GM12878 (cell line): ENCODE results near the gene ZSWIM6. TPM values are rescaled to one million over a fixed set of nuclear protein-coding genes. Genes with fewer than 3 reads are reported as not detected.

Source experiments
- ATAC-seq: fragments of 200-7000 bp; cut with Tn5 transposase; 3 replicates; pipeline ENCODE4 v1.9.1; 2020; ENCODE audit warnings: mild to moderate bottlenecking, moderate library complexity
- BruUV-seq: library from RNA; stranded (reverse); fragments of 400-500 nt; replicated peaks from 2 replicates; lab custom pipeline; 2021; lab: Mats Ljungman, UMichigan
- CTCF ChIA-PET: fragments of 300-600 bp; sonication (Branson Sonifier 250); formaldehyde crosslinking; extraction: SDS; loops from one replicate; lab custom pipeline; 2021; ENCODE audit warnings: inconsistent platforms; lab: Yijun Ruan, JAX
- POLR2A ChIA-PET: fragments of 350-600 bp; formaldehyde crosslinking; extraction: SDS; loops from one replicate; lab custom pipeline; 2021; ENCODE audit warnings: inconsistent platforms; lab: Charles Lee
- RAD21 ChIA-PET: fragments of 300-600 bp; sonication (Branson Sonifier 250); formaldehyde crosslinking; loops from one replicate; lab custom pipeline; 2023; ENCODE audit warnings: antibody characterized with exemption; ENCODE audit not compliant: unreplicated experiment; lab: Charles Lee
- SMC1A ChIA-PET: fragments of 300-600 bp; sonication (Branson Sonifier 250); formaldehyde crosslinking; loops from one replicate; lab custom pipeline; 2023; ENCODE audit not compliant: unreplicated experiment, uncharacterized antibody; lab: Charles Lee
- DNase-seq: peaks from one replicate; pipeline ENCODE4 v3.0.0-alpha.2; 2011; ENCODE audit warnings: low read depth, low spot score
- FAIRE-seq: peaks from 3 replicates; lab custom pipeline; 2011; peaks lifted over from hg19 to GRCh38; lab: Jason Lieb, UNC
- H2AFZ ChIP-seq: 2 replicates; pipeline ENCODE4 v1.6.0; 2011; ENCODE audit warnings: low read depth, low read length, control low read depth; ENCODE audit not compliant: control insufficient read depth
- H3K27ac ChIP-seq: 2 replicates; pipeline ENCODE4 v1.5.1; 2011; ENCODE audit warnings: control low read depth; ENCODE audit not compliant: control insufficient read depth, insufficient read depth
- H3K27me3 ChIP-seq, 2 experiments: replicated peaks in 1 of 2; 2 replicates each; pipeline versions ENCODE4 v1.6.0 to v1.6.1; 2011; ENCODE audit warnings: low read length in 1 of 2; ENCODE audit not compliant: control insufficient read depth in 2 of 2, insufficient read depth in 2 of 2
- H3K36me3 ChIP-seq, 2 experiments: 2 replicates each; pipeline ENCODE4 v1.5.1; 2011; ENCODE audit warnings: low read length in 1 of 2; ENCODE audit not compliant: control insufficient read depth in 2 of 2, insufficient read depth in 2 of 2
- H3K4me1 ChIP-seq: 2 replicates; pipeline ENCODE4 v1.6.1; 2011; ENCODE audit warnings: mild to moderate bottlenecking, low read length, moderate library complexity, mixed read lengths; ENCODE audit not compliant: control insufficient read depth, insufficient read depth
- H3K4me2 ChIP-seq: 2 replicates; pipeline ENCODE4 v1.6.0; 2011; ENCODE audit warnings: control low read depth; ENCODE audit not compliant: control insufficient read depth, insufficient read depth
- H3K4me3 ChIP-seq: fragments of 200-600 bp; sonication (generic); 2 replicates; pipeline ENCODE4 v1.5.1; 2016
- H3K79me2 ChIP-seq: 2 replicates; pipeline ENCODE4 v1.6.0; 2011; ENCODE audit warnings: low read length; ENCODE audit not compliant: control insufficient read depth, insufficient read depth
- H3K9ac ChIP-seq: 2 replicates; pipeline ENCODE4 v1.8.0; 2011; ENCODE audit warnings: low read length, control low read depth, mixed read lengths; ENCODE audit not compliant: control insufficient read depth, insufficient read depth
- H3K9me3 ChIP-seq: replicated peaks from 3 replicates; pipeline ENCODE4 v1.5.1; 2011; ENCODE audit warnings: mild to moderate bottlenecking, low read length; ENCODE audit not compliant: control insufficient read depth, insufficient read depth
- H4K20me1 ChIP-seq: 2 replicates; pipeline ENCODE4 v1.6.0; 2011; ENCODE audit not compliant: control insufficient read depth, insufficient read depth
- ATF7 ChIP-seq: fragments of 450-650 bp; IDR thresholded peaks from 2 replicates; pipeline ENCODE4 v1.6.1; 2016; ENCODE audit warnings: low read depth, mild to moderate bottlenecking
- BACH1 ChIP-seq: fragments of 450-650 bp; IDR thresholded peaks from 2 replicates; pipeline ENCODE4 v1.6.1; 2017; ENCODE audit warnings: mild to moderate bottlenecking, borderline replicate concordance
- BCL11A ChIP-seq: IDR thresholded peaks from 2 replicates; pipeline ENCODE4 v1.6.1; 2011; ENCODE audit warnings: low read depth, low read length
- DPF2 ChIP-seq: fragments of 450-650 bp; IDR thresholded peaks from 2 replicates; pipeline ENCODE4 v1.6.1; 2017; ENCODE audit warnings: mild to moderate bottlenecking
- EGR1 ChIP-seq, 2 experiments: IDR thresholded peaks; 1 replicate in 1 of 2; 2 replicates in 1 of 2; pipeline ENCODE4 v1.6.1; 2011 to 2012; ENCODE audit warnings: low read depth in 2 of 2, low read length in 2 of 2, borderline replicate concordance in 1 of 2, mild to moderate bottlenecking in 1 of 2, moderate library complexity in 1 of 2
- GATAD2B ChIP-seq: fragments of 450-650 bp; conservative IDR thresholded peaks from 2 replicates; pipeline ENCODE4 v1.6.1; 2017; ENCODE audit warnings: low read depth, mild to moderate bottlenecking, moderate library complexity
- IKZF2 ChIP-seq, 2 experiments: fragments of 450-650 bp; IDR thresholded peaks; 2 replicates each; pipeline ENCODE4 v1.6.1; 2017; ENCODE audit warnings: mild to moderate bottlenecking in 2 of 2, moderate library complexity in 2 of 2
- MEF2A ChIP-seq: IDR thresholded peaks from 2 replicates; pipeline ENCODE4 v1.6.1; 2011; ENCODE audit warnings: low read depth, mild to moderate bottlenecking, low read length, moderate library complexity; ENCODE audit not compliant: insufficient read depth
- RELA ChIP-seq: fragments of 450-650 bp; IDR thresholded peaks from 2 replicates; pipeline ENCODE4 v1.8.0; 2014; ENCODE audit warnings: borderline replicate concordance; ENCODE audit not compliant: partially characterized antibody
- STAT1 ChIP-seq: fragments of 450-650 bp; conservative IDR thresholded peaks from 2 replicates; pipeline ENCODE4 v1.6.1; 2014; ENCODE audit warnings: antibody characterized with exemption, mild to moderate bottlenecking
- SUPT20H ChIP-seq: IDR thresholded peaks from 2 replicates; pipeline ENCODE4 v1.6.1; 2011; ENCODE audit warnings: low read depth, mild to moderate bottlenecking, low read length, moderate library complexity, borderline replicate concordance; ENCODE audit not compliant: control insufficient read depth
- TCF7 ChIP-seq: IDR thresholded peaks from 2 replicates; pipeline ENCODE4 v1.6.1; 2014; ENCODE audit warnings: antibody characterized with exemption, borderline replicate concordance
- WGBS: methylation state at CpG from one replicate; pipeline ENCODE4 v1.1.6; 2016; ENCODE audit warnings: low lambda C conversion rate; ENCODE audit not compliant: insufficient replicate concordance, insufficient coverage; ENCODE audit errors: missing lambda C conversion rate; 5-methylcytosine and 5-hydroxymethylcytosine counted together
- in situ Hi-C: fragments of 300-500 bp; cut with MboI; formaldehyde crosslinking; loops from 9 replicates; pipeline ENCODE4 v1.14.3; 2018; ENCODE audit warnings: mixed read lengths
- intact Hi-C: fragments of 100-400 bp; cut with micrococcal nuclease; formaldehyde crosslinking; loops from one replicate; pipeline ENCODE4 v1.14.2; 2022; ENCODE audit not compliant: unreplicated experiment
- polyA plus RNA-seq, 11 experiments: library from polyadenylated mRNA; depleted of rRNA in 4 of 11; unstranded in 6 of 11; stranded (reverse) in 5 of 11; fragments of >200 nt; fragmentation: Nextera tagmentation in 4 of 11; fragmentation: Illumina TruSeq in 1 of 11; extraction: Ambion mirVana in 4 of 11; extraction: Trizol in 1 of 11; gene quantifications; 1 replicate in 1 of 11; 2 replicates in 10 of 11; pipeline versions ENCODE4 v1.2.1 to v1.2.3, GENCODE V29; 2011 to 2016; ENCODE audit warnings: inconsistent platforms in 2 of 11, missing spikeins in 2 of 11, low read depth in 1 of 11
- total RNA-seq, 4 experiments: library from RNA; depleted of rRNA in 3 of 4; stranded (reverse); fragments of >200 nt in 3 of 4; fragmentation: Illumina TruSeq in 1 of 4; extraction: Trizol in 1 of 4; gene quantifications; 2 replicates each; pipeline versions ENCODE4 v1.2.1 to v1.2.3, GENCODE V29; 2013 to 2021
- TF ChIP-seq, protein P1 (sequence below): fragments of 450-650 bp; IDR thresholded peaks from 2 replicates; pipeline ENCODE4 v1.6.1; 2016; ENCODE audit warnings: mild to moderate bottlenecking, moderate library complexity, borderline replicate concordance

The ZSWIM6 gene
- total and polyA plus RNA-seq, 10 of the 15 experiments (the other 5 are each of a cell fraction or from before 2014, with no cell fraction given): 0.53 to 6.2 (median 3.4) TPM

DNA sequence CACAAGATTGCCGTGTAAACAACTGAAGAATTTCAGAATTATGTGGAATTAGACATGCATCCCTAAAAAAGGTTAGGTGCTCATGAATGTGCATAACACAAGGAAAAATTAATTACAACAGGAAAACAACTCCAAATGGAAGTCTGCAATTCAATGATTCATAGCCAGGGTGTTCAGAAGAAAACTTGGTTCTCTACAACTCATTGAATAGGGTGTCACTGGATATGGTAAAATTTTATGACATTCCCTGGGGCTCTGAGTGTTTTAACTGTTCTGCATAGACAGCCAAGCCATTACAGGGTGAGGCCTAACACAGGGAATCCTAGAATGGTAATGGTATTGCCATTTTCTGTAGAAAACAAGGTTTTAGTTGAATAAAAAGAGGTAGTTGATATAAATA is 24.4 kb upstream of the ZSWIM6 start:
- ChIA-PET POLR2A (interaction anchor here (0.7 kb wide), 1 partner anchor 229 kb away, joined by 3 read pairs; no protein-coding TSS in a partner anchor), RAD21 (interaction anchor here (0.9 kb wide), 1 partner anchor 9 kb away, joined by 3 read pairs; no protein-coding TSS in a partner anchor), CTCF (interaction anchor here (0.6 to 1.7 kb wide), 3 partner anchors 10 to 52 kb away, joined by 3 to 5 read pairs (median 3); no protein-coding TSS in a partner anchor), SMC1A (interaction anchor here (1.0 to 1.8 kb wide), 3 partner anchors 8 to 32 kb away, joined by 3 to 6 read pairs (median 4); no protein-coding TSS in a partner anchor)
- BruUV-seq: no TSS peak
- Histone ChIP-seq H3K9me3 (no peaks in the 10 kb centered on the region), H3K4me1 (peaks cover 15% of the 10 kb centered on the region), H3K27ac (no peak overlapping the region), H3K4me3 (no peak overlapping the region), H3K36me3 (no peaks in the 10 kb centered on the region), H3K9ac (no peak overlapping the region), H2AFZ (no peak overlapping the region), H3K4me2 (no peak overlapping the region), H3K79me2 (no peaks in the 10 kb centered on the region), H3K27me3 (no peaks in the 10 kb centered on the region), H4K20me1 (no peaks in the 10 kb centered on the region)
- FAIRE-seq (no peak), DNase-seq (no peak), ATAC-seq (no peak)
- intact Hi-C loops: no loop called here
- WGBS: 100% methylated on average over 1 of the region's 1 CpG
- in situ Hi-C loops: no loop called here
- no peak for TF ChIP-seq IKZF2 (IDR thresholded peaks at IDR 0.05)

DNA sequence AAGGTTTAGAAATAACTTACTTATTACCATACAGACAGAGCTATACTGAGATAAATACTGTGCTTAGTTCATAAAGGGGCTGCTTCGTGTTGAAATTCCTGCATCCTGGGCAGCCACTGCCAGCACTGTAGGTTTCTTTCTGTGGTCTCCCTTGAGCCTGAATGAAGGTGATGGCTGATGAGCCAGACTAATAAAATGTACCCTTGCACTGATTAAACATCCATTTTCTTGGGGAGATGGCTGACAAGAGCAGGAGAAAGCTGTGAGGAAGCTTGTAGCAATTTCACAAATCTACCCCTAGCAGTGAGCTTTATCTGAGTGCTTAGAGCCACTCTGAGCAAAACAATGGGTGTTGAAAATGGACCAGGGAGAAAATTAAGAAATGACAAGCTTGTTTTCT is 23.3 kb upstream of the ZSWIM6 start:
- Histone ChIP-seq H3K4me2 (no peak overlapping the region), H3K4me3 (no peak overlapping the region), H3K36me3 (no peaks in the 10 kb centered on the region), H3K79me2 (no peaks in the 10 kb centered on the region), H2AFZ (no peak overlapping the region), H3K27ac (no peak overlapping the region), H3K27me3 (no peaks in the 10 kb centered on the region), H3K9me3 (no peaks in the 10 kb centered on the region), H3K9ac (no peak overlapping the region), H3K4me1 (peaks cover 15% of the 10 kb centered on the region), H4K20me1 (no peaks in the 10 kb centered on the region)
- 42% methylated on average over 1 of the region's 1 CpG for WGBS
- RAD21 ChIA-PET: interaction anchor here (0.9 to 1.3 kb wide), 2 partner anchors 10 to 23 kb away, joined by 3 to 5 read pairs; partner anchors contain the start of gene ZSWIM6
- ATAC-seq: no peak
- DNase-seq: no peak
- no TSS peak for BruUV-seq
- in situ Hi-C loops (no loop called here), intact Hi-C loops (no loop called here)
- no peak for FAIRE-seq
- POLR2A ChIA-PET: interaction anchor here (0.6 to 0.7 kb wide), 2 partner anchors 12 to 23 kb away, joined by 3 read pairs; partner anchors contain the start of gene ZSWIM6
- CTCF ChIA-PET: interaction anchor here (1.2 to 1.7 kb wide), 2 partner anchors 9 to 21 kb away, joined by 3 to 5 read pairs; no protein-coding TSS in a partner anchor
- SMC1A ChIA-PET: interaction anchor here (0.9 to 1.8 kb wide), 5 partner anchors 9 to 253 kb away, joined by 3 to 6 read pairs (median 4); no protein-coding TSS in a partner anchor
- TF ChIP-seq BCL11A: no peak
- no peak for TF ChIP-seq SUPT20H
- TF ChIP-seq, protein P1, sequence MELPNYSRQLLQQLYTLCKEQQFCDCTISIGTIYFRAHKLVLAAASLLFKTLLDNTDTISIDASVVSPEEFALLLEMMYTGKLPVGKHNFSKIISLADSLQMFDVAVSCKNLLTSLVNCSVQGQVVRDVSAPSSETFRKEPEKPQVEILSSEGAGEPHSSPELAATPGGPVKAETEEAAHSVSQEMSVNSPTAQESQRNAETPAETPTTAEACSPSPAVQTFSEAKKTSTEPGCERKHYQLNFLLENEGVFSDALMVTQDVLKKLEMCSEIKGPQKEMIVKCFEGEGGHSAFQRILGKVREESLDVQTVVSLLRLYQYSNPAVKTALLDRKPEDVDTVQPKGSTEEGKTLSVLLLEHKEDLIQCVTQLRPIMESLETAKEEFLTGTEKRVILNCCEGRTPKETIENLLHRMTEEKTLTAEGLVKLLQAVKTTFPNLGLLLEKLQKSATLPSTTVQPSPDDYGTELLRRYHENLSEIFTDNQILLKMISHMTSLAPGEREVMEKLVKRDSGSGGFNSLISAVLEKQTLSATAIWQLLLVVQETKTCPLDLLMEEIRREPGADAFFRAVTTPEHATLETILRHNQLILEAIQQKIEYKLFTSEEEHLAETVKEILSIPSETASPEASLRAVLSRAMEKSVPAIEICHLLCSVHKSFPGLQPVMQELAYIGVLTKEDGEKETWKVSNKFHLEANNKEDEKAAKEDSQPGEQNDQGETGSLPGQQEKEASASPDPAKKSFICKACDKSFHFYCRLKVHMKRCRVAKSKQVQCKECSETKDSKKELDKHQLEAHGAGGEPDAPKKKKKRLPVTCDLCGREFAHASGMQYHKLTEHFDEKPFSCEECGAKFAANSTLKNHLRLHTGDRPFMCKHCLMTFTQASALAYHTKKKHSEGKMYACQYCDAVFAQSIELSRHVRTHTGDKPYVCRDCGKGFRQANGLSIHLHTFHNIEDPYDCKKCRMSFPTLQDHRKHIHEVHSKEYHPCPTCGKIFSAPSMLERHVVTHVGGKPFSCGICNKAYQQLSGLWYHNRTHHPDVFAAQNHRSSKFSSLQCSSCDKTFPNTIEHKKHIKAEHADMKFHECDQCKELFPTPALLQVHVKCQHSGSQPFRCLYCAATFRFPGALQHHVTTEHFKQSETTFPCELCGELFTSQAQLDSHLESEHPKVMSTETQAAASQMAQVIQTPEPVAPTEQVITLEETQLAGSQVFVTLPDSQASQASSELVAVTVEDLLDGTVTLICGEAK: no peak
- no peak for TF ChIP-seq BACH1
- TF ChIP-seq EGR1 (IDR thresholded peaks at IDR 0.05; ENCODE audit: borderline replicate concordance in 1 of 2, low read depth in 2 of 2, low read length in 2 of 2): no peak
- no peak for TF ChIP-seq TCF7
- TF ChIP-seq MEF2A: no peak
- no peak for TF ChIP-seq DPF2
- no peak for TF ChIP-seq ATF7
- no peak for TF ChIP-seq STAT1
- no peak for TF ChIP-seq GATAD2B
- no peak for TF ChIP-seq RELA
